K562 (cell line): ENCODE measurements around the gene CDKN1B. TPM values are rescaled to one million over a fixed set of nuclear protein-coding genes. Genes with fewer than 3 reads are reported as not detected.

ENCODE experiments used
- ATAC-seq: fragments of 200-7000 bp; cut with Tn5 transposase; 3 replicates; pipeline ENCODE4 v1.9.1; 2020; ENCODE audit warnings: moderate library complexity
- BruUV-seq: library from RNA; stranded (reverse); fragments of 400-500 nt; replicated peaks from 2 replicates; lab custom pipeline; 2021; lab: Mats Ljungman, UMichigan
- CTCF ChIA-PET: fragments of 300-600 bp; formaldehyde crosslinking; extraction: SDS; loops from one replicate; lab custom pipeline; 2021; ENCODE audit warnings: low intra/inter-chr PET ratio; lab: Yijun Ruan, JAX
- POLR2A ChIA-PET: fragments of 300-600, 350-650 bp; sonication (Branson Sonifier 250); formaldehyde crosslinking; extraction: SDS; loops from one replicate; lab custom pipeline; 2021; ENCODE audit warnings: antibody characterized with exemption, inconsistent platforms; lab: Yijun Ruan, JAX
- DNase-seq, 4 experiments: peaks; one replicate each; pipeline versions ENCODE4 v3.0.0 to v3.0.0-alpha.2; 2011 to 2018; ENCODE audit warnings: low spot score in 3 of 4, mixed read lengths in 3 of 4; ENCODE audit errors: extremely low read depth in 1 of 4
- FAIRE-seq: peaks from 2 replicates; lab custom pipeline; 2011; peaks lifted over from hg19 to GRCh38; lab: Jason Lieb, UNC
- H2AFZ ChIP-seq: 2 replicates; pipeline ENCODE4 v1.6.0; 2011; ENCODE audit warnings: low read depth, low read length, control low read depth, inconsistent platforms
- H3K27ac ChIP-seq: fragments of 200-600 bp; 3 replicates; pipeline ENCODE4 v1.8.0; 2011; ENCODE audit warnings: low read depth, mild to moderate bottlenecking, control low read depth, inconsistent platforms, low read length, moderate library complexity, mixed read lengths; ENCODE audit errors: extremely low read depth
- H3K27me3 ChIP-seq, 2 experiments: fragments of 300-600 bp in 1 of 2; 2 replicates in 1 of 2; 3 replicates in 1 of 2; pipeline versions ENCODE4 v1.6.0 to v1.8.0; 2011; ENCODE audit warnings: inconsistent platforms in 2 of 2, low read length in 2 of 2, mild to moderate bottlenecking in 1 of 2, mixed read lengths in 1 of 2, moderate library complexity in 1 of 2; ENCODE audit not compliant: control insufficient read depth in 2 of 2, insufficient read depth in 2 of 2
- H3K36me3 ChIP-seq: fragments of 300-600 bp; 3 replicates; pipeline ENCODE4 v1.8.0; 2011; ENCODE audit warnings: mild to moderate bottlenecking, low read length, inconsistent platforms; ENCODE audit not compliant: control insufficient read depth, insufficient read depth
- H3K4me1 ChIP-seq, 2 experiments: fragments of 200-600 bp in 1 of 2; replicated peaks in 1 of 2; 2 replicates in 1 of 2; 3 replicates in 1 of 2; pipeline versions ENCODE4 v1.5.1 to v1.8.0; 2011; ENCODE audit warnings: inconsistent platforms in 2 of 2, low read length in 2 of 2, mild to moderate bottlenecking in 1 of 2, mixed read lengths in 1 of 2, moderate library complexity in 1 of 2; ENCODE audit not compliant: control insufficient read depth in 2 of 2, insufficient read depth in 2 of 2
- H3K4me2 ChIP-seq: 2 replicates; pipeline ENCODE4 v1.6.1; 2011; ENCODE audit warnings: low read length, control low read depth, inconsistent platforms, mixed read lengths; ENCODE audit not compliant: insufficient read depth
- H3K4me3 ChIP-seq: fragments of 200-600 bp; sonication (generic), shearing (Covaris generic); 2 replicates; pipeline ENCODE4 v1.5.1; 2016; ENCODE audit warnings: control low read depth, inconsistent platforms
- H3K79me2 ChIP-seq: fragments of 200-600 bp; 3 replicates; pipeline ENCODE4 v1.8.0; 2011; ENCODE audit warnings: low read length, inconsistent platforms; ENCODE audit not compliant: control insufficient read depth, insufficient read depth
- H3K9ac ChIP-seq, 2 experiments: 2 replicates each; pipeline versions ENCODE4 v1.6.0 to v1.6.1; 2011; ENCODE audit warnings: low read depth in 2 of 2, low read length in 2 of 2, control low read depth in 1 of 2, inconsistent platforms in 1 of 2, mild to moderate bottlenecking in 1 of 2, mixed read lengths in 1 of 2; ENCODE audit not compliant: insufficient read depth in 1 of 2
- H3K9me1 ChIP-seq: one replicate; pipeline ENCODE4 v1.6.0; 2011; ENCODE audit warnings: inconsistent platforms, mild to moderate bottlenecking, low read length, moderate library complexity; ENCODE audit not compliant: control insufficient read depth, insufficient read depth
- H3K9me3 ChIP-seq: replicated peaks from 2 replicates; pipeline ENCODE4 v1.5.1; 2011; ENCODE audit warnings: low read depth, low read length, inconsistent platforms; ENCODE audit not compliant: control insufficient read depth, insufficient read depth
- H4K20me1 ChIP-seq: replicated peaks from 2 replicates; pipeline ENCODE4 v1.6.1; 2011; ENCODE audit warnings: low read length, inconsistent platforms, mixed read lengths; ENCODE audit not compliant: control insufficient read depth, insufficient read depth
- ILK ChIP-seq: fragments of 450-650 bp; IDR thresholded peaks from 2 replicates; pipeline ENCODE4 v1.6.1; 2016; ENCODE audit warnings: missing genetic modification characterization, low read depth, mild to moderate bottlenecking, missing compliant biosample characterization, moderate library complexity, borderline replicate concordance
- PTTG1 ChIP-seq: fragments of 450-650 bp; IDR thresholded peaks from 2 replicates; pipeline ENCODE4 v1.6.1; 2016; ENCODE audit warnings: low read depth, mild to moderate bottlenecking, missing genetic modification characterization, missing compliant biosample characterization
- SIX5 ChIP-seq, 2 experiments: IDR thresholded peaks; 2 replicates each; pipeline ENCODE4 v1.6.1; 2011; ENCODE audit warnings: low read length in 2 of 2, borderline replicate concordance in 1 of 2, low read depth in 1 of 2, mild to moderate bottlenecking in 1 of 2, moderate library complexity in 1 of 2; ENCODE audit not compliant: insufficient read depth in 1 of 2
- SOX6 ChIP-seq: fragments of 450-650 bp; IDR thresholded peaks from 2 replicates; pipeline ENCODE4 v1.6.1; 2014; ENCODE audit warnings: mild to moderate bottlenecking
- XRCC5 ChIP-seq: fragments of 200-400 bp; formaldehyde crosslinking; IDR thresholded peaks from 2 replicates; pipeline ENCODE4 v1.6.1; 2017; ENCODE audit warnings: low read depth, mild to moderate bottlenecking, low read length
- WGBS: fragments of 100-300 bp; shearing (Covaris generic); methylation state at CpG from one replicate; pipeline ENCODE4 v1.1.6; 2016; ENCODE audit warnings: low coverage, mixed read lengths; ENCODE audit not compliant: insufficient coverage; ENCODE audit errors: missing lambda C conversion rate; 5-methylcytosine and 5-hydroxymethylcytosine counted together
- in situ Hi-C: fragments of 300-500 bp; cut with MboI; formaldehyde crosslinking; loops from 4 replicates; pipeline ENCODE4 v1.15.0; 2018; ENCODE audit warnings: inconsistent platforms, mixed read lengths
- intact Hi-C: fragments of 100-400 bp; cut with micrococcal nuclease; formaldehyde crosslinking; loops from 2 replicates; pipeline ENCODE4 v1.14.2; 2022
- polyA plus RNA-seq, 8 experiments: library from polyadenylated mRNA; depleted of rRNA in 4 of 8; stranded (reverse) in 5 of 8; unstranded in 3 of 8; fragments of >200 nt; fragmentation: Nextera tagmentation in 2 of 8; fragmentation: Illumina TruSeq in 1 of 8; extraction: Ambion mirVana in 2 of 8; extraction: Trizol in 1 of 8; gene quantifications; 2 replicates each; pipeline versions ENCODE4 v1.2.1 to v1.2.3, GENCODE V29; 2011 to 2014; ENCODE audit warnings: inconsistent platforms in 1 of 8, missing spikeins in 1 of 8
- total RNA-seq, 7 experiments: library from RNA; depleted of rRNA in 6 of 7; stranded (reverse); fragments of >200 nt in 6 of 7; fragmentation: Illumina TruSeq in 2 of 7; extraction: Trizol in 2 of 7; gene quantifications; 2 replicates each; pipeline versions ENCODE4 v1.2.1 to v1.2.3, GENCODE V29; 2011 to 2021; ENCODE audit warnings: low replicate concordance in 1 of 7
- TF ChIP-seq, protein P1 (sequence below): IDR thresholded peaks from 2 replicates; pipeline ENCODE4 v1.6.1; 2012; ENCODE audit warnings: low read depth, low read length, improper control_type of control experiment, borderline replicate concordance
- TF ChIP-seq, protein P2 (sequence below): fragments of 450-650 bp; IDR thresholded peaks from 2 replicates; pipeline ENCODE4 v1.6.1; 2016; ENCODE audit warnings: mild to moderate bottlenecking, moderate library complexity
- TF ChIP-seq, protein P3 (sequence below): sonication (generic); formaldehyde crosslinking; IDR thresholded peaks from 2 replicates; pipeline ENCODE4 v1.5.0; 2020; ENCODE audit warnings: missing genetic modification reagents

Gene CDKN1B
- total and polyA plus RNA-seq, 9 of the 15 experiments (the other 6 are each of a cell fraction or from before 2014, with no cell fraction given), result 2.6 to 35.2 (median 15.5) TPM

DNA sequence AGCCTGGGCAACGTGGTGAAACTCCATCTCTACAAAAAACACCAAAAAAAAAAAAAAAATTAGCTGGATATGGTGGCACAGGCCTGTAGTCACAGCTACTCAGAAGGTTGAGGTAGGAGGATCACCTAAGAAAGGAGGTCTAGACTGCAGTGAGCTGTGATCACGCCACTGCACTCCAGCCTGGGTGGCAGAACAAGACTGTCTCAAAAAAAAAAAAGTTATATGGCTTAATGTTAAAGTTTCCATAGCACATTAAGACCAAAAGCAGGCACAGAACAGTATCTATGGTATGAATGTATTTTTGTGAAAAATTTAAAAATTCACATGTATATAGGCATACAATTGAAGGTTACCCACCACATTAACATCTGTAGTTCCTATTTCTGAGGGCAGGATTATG lies 15.9 kb downstream of the CDKN1B start:
- POLR2A ChIA-PET, result no interaction called here
- no peaks in the 10 kb centered on the region for H4K20me1 ChIP-seq
- 50% methylated on average over 2 of the region's 2 CpGs for WGBS
- TF ChIP-seq, protein P1, sequence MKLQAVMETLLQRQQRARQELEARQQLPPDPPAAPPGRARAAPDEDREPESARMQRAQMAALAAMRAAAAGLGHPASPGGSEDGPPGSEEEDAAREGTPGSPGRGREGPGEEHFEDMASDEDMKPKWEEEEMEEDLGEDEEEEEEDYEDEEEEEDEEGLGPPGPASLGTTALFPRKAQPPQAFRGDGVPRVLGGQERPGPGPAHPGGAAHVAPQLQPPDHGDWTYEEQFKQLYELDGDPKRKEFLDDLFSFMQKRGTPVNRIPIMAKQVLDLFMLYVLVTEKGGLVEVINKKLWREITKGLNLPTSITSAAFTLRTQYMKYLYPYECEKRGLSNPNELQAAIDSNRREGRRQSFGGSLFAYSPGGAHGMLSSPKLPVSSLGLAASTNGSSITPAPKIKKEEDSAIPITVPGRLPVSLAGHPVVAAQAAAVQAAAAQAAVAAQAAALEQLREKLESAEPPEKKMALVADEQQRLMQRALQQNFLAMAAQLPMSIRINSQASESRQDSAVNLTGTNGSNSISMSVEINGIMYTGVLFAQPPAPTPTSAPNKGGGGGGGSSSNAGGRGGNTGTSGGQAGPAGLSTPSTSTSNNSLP, result no peak
- TF ChIP-seq PTTG1 (tag), result no peak
- no peak for TF ChIP-seq SIX5 (IDR thresholded peaks at IDR 0.05; ENCODE audit: borderline replicate concordance in 1 of 2, insufficient read depth in 1 of 2, low read depth in 1 of 2, low read length in 2 of 2)
- TF ChIP-seq, protein P2, sequence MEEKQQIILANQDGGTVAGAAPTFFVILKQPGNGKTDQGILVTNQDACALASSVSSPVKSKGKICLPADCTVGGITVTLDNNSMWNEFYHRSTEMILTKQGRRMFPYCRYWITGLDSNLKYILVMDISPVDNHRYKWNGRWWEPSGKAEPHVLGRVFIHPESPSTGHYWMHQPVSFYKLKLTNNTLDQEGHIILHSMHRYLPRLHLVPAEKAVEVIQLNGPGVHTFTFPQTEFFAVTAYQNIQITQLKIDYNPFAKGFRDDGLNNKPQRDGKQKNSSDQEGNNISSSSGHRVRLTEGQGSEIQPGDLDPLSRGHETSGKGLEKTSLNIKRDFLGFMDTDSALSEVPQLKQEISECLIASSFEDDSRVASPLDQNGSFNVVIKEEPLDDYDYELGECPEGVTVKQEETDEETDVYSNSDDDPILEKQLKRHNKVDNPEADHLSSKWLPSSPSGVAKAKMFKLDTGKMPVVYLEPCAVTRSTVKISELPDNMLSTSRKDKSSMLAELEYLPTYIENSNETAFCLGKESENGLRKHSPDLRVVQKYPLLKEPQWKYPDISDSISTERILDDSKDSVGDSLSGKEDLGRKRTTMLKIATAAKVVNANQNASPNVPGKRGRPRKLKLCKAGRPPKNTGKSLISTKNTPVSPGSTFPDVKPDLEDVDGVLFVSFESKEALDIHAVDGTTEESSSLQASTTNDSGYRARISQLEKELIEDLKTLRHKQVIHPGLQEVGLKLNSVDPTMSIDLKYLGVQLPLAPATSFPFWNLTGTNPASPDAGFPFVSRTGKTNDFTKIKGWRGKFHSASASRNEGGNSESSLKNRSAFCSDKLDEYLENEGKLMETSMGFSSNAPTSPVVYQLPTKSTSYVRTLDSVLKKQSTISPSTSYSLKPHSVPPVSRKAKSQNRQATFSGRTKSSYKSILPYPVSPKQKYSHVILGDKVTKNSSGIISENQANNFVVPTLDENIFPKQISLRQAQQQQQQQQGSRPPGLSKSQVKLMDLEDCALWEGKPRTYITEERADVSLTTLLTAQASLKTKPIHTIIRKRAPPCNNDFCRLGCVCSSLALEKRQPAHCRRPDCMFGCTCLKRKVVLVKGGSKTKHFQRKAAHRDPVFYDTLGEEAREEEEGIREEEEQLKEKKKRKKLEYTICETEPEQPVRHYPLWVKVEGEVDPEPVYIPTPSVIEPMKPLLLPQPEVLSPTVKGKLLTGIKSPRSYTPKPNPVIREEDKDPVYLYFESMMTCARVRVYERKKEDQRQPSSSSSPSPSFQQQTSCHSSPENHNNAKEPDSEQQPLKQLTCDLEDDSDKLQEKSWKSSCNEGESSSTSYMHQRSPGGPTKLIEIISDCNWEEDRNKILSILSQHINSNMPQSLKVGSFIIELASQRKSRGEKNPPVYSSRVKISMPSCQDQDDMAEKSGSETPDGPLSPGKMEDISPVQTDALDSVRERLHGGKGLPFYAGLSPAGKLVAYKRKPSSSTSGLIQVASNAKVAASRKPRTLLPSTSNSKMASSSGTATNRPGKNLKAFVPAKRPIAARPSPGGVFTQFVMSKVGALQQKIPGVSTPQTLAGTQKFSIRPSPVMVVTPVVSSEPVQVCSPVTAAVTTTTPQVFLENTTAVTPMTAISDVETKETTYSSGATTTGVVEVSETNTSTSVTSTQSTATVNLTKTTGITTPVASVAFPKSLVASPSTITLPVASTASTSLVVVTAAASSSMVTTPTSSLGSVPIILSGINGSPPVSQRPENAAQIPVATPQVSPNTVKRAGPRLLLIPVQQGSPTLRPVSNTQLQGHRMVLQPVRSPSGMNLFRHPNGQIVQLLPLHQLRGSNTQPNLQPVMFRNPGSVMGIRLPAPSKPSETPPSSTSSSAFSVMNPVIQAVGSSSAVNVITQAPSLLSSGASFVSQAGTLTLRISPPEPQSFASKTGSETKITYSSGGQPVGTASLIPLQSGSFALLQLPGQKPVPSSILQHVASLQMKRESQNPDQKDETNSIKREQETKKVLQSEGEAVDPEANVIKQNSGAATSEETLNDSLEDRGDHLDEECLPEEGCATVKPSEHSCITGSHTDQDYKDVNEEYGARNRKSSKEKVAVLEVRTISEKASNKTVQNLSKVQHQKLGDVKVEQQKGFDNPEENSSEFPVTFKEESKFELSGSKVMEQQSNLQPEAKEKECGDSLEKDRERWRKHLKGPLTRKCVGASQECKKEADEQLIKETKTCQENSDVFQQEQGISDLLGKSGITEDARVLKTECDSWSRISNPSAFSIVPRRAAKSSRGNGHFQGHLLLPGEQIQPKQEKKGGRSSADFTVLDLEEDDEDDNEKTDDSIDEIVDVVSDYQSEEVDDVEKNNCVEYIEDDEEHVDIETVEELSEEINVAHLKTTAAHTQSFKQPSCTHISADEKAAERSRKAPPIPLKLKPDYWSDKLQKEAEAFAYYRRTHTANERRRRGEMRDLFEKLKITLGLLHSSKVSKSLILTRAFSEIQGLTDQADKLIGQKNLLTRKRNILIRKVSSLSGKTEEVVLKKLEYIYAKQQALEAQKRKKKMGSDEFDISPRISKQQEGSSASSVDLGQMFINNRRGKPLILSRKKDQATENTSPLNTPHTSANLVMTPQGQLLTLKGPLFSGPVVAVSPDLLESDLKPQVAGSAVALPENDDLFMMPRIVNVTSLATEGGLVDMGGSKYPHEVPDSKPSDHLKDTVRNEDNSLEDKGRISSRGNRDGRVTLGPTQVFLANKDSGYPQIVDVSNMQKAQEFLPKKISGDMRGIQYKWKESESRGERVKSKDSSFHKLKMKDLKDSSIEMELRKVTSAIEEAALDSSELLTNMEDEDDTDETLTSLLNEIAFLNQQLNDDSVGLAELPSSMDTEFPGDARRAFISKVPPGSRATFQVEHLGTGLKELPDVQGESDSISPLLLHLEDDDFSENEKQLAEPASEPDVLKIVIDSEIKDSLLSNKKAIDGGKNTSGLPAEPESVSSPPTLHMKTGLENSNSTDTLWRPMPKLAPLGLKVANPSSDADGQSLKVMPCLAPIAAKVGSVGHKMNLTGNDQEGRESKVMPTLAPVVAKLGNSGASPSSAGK, result no peak
- no peak for TF ChIP-seq XRCC5
- TF ChIP-seq SOX6, result no peak
- TF ChIP-seq, protein P3, sequence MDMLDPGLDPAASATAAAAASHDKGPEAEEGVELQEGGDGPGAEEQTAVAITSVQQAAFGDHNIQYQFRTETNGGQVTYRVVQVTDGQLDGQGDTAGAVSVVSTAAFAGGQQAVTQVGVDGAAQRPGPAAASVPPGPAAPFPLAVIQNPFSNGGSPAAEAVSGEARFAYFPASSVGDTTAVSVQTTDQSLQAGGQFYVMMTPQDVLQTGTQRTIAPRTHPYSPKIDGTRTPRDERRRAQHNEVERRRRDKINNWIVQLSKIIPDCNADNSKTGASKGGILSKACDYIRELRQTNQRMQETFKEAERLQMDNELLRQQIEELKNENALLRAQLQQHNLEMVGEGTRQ, result no peak
- TF ChIP-seq ILK (tag), result no peak

More for the DNA sequence above, 15.9 kb downstream of the CDKN1B start:
- H3K36me3 ChIP-seq, result no peaks in the 10 kb centered on the region; the same call in 2 of the 3 replicates
- H3K27ac ChIP-seq, result no peak overlapping the region
- no TSS peak for BruUV-seq
- CTCF ChIA-PET, result no interaction called here
- H3K9me1 ChIP-seq, result no peaks in the 10 kb centered on the region
- DNase-seq (no peak), FAIRE-seq (no peak), ATAC-seq (no peak)
- H3K4me1 ChIP-seq, result peaks cover 0 to 16% of the 10 kb centered on the region in 2 experiments; a peak in 3 of 5 replicates
- H3K9me3 ChIP-seq, result no peaks in the 10 kb centered on the region
- H3K4me3 ChIP-seq, result no peak overlapping the region
- H3K27me3 ChIP-seq, result no peaks in the 10 kb centered on the region
- intact Hi-C loops, result no loop called here
- H3K4me2 ChIP-seq, result no peak overlapping the region
- H3K9ac ChIP-seq, result no peak overlapping the region
- peaks cover 20% of the 10 kb centered on the region for H3K79me2 ChIP-seq
- H2AFZ ChIP-seq, result no peak overlapping the region
- in situ Hi-C loops, result no loop called here
